ENCODE measurements around the gene TAF5L.

- no peak for TF ChIP-seq POLR2A (IDR thresholded peaks at IDR 0.05)
- TF ChIP-seq, protein P1, sequence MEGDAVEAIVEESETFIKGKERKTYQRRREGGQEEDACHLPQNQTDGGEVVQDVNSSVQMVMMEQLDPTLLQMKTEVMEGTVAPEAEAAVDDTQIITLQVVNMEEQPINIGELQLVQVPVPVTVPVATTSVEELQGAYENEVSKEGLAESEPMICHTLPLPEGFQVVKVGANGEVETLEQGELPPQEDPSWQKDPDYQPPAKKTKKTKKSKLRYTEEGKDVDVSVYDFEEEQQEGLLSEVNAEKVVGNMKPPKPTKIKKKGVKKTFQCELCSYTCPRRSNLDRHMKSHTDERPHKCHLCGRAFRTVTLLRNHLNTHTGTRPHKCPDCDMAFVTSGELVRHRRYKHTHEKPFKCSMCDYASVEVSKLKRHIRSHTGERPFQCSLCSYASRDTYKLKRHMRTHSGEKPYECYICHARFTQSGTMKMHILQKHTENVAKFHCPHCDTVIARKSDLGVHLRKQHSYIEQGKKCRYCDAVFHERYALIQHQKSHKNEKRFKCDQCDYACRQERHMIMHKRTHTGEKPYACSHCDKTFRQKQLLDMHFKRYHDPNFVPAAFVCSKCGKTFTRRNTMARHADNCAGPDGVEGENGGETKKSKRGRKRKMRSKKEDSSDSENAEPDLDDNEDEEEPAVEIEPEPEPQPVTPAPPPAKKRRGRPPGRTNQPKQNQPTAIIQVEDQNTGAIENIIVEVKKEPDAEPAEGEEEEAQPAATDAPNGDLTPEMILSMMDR (IDR thresholded peaks at IDR 0.05), result no peak
Observed at GRCh38 chr1:229669333-229669732, 43.4 kb upstream of the TAF5L start.
